ENCODE results near the gene IMP4. TPM values are rescaled to one million over a fixed set of nuclear protein-coding genes. Genes with fewer than 3 reads are reported as not detected.
"Not testable (repeated sequence)": the region's sequence is repeated elsewhere in the genome, so short reads cannot be mapped to it uniquely, and the experiment has no call there.

Gene IMP4
- total RNA-seq (2014; rRNA removed; shearing (Covaris generic)), result 213 and 223 TPM in 2 replicates
- 171 and 185 TPM in 2 replicates for polyA plus RNA-seq (2015; cell fraction: cytosol; rRNA removed)
- 155 and 170 TPM in 2 replicates for polyA plus RNA-seq (2015; cell fraction: nucleus; rRNA removed)

GRCh38 chr2:130342533-130343275 is at the start of gene IMP4:
IMP4 (plus strand) TSS chr2:130342897; CDS start chr2:130342933, 36 bp downstream.
- peak; percentile 98 for DNase-seq (ENCODE audit: low read depth)

GRCh38 chr2:130300258-130300969 is 42.3 kb upstream of the IMP4 start:
- DNase-seq (ENCODE audit: low read depth), result peak; percentile 95

GRCh38 chr2:130300970-130301348 is 41.7 kb upstream of the IMP4 start:
- DNase-seq (ENCODE audit: low read depth), result no peak

- no peak for DNase-seq (ENCODE audit: low read depth)
Measured at GRCh38 chr2:130302164-130302886, 40.4 kb upstream of the IMP4 start.

GRCh38 chr2:130303169-130303568 is 39.5 kb upstream of the IMP4 start:
- DNase-seq (ENCODE audit: low read depth), result no peak

GRCh38 chr2:130304726-130305125 is 38.0 kb upstream of the IMP4 start:
- DNase-seq (ENCODE audit: low read depth), result no peak

- DNase-seq (ENCODE audit: low read depth), result no peak
Measured at GRCh38 chr2:130307850-130308249, 34.8 kb upstream of the IMP4 start.

- no peak for DNase-seq (ENCODE audit: low read depth)
Measured at GRCh38 chr2:130310881-130311280, 31.8 kb upstream of the IMP4 start.

GRCh38 chr2:130313812-130314334 is 28.8 kb upstream of the IMP4 start:
- DNase-seq (ENCODE audit: low read depth), result no peak

- no peak for DNase-seq (ENCODE audit: low read depth)
Measured at GRCh38 chr2:130314377-130314776, 28.3 kb upstream of the IMP4 start.

GRCh38 chr2:130316596-130316995 is 26.1 kb upstream of the IMP4 start:
- DNase-seq (ENCODE audit: low read depth), result no peak

- no peak for DNase-seq (ENCODE audit: low read depth)
Measured at GRCh38 chr2:130318906-130319305, 23.8 kb upstream of the IMP4 start.

- DNase-seq (ENCODE audit: low read depth), result peak; percentile 43
Measured at GRCh38 chr2:130319536-130319935, 23.2 kb upstream of the IMP4 start.

- peak; percentile 84 for DNase-seq (ENCODE audit: low read depth)
Measured at GRCh38 chr2:130327703-130328527, 14.8 kb upstream of the IMP4 start.

- peak; percentile 78 for DNase-seq (ENCODE audit: low read depth)
Measured at GRCh38 chr2:130328710-130329109, 14.0 kb upstream of the IMP4 start.

GRCh38 chr2:130332271-130333073 is 10.2 kb upstream of the IMP4 start:
- DNase-seq (ENCODE audit: low read depth), result peak; percentile 73

- not testable (repeated sequence) for DNase-seq (ENCODE audit: low read depth)
Measured at GRCh38 chr2:130333253-130333652, 9.4 kb upstream of the IMP4 start.

GRCh38 chr2:130334026-130334425 is 8.7 kb upstream of the IMP4 start:
- no peak for DNase-seq (ENCODE audit: low read depth)

GRCh38 chr2:130335226-130335625 is 7.5 kb upstream of the IMP4 start:
- DNase-seq (ENCODE audit: low read depth), result no peak
